ENCODE measurements around the gene GAB2.
A peak's percentile ranks its signal among the peaks of the same experiment; 100 is the strongest.
"Not testable (repeated sequence)": the region's sequence is repeated elsewhere in the genome, so short reads cannot be mapped to it uniquely, and the experiment has no call there.

GAB2 gene

DNA sequence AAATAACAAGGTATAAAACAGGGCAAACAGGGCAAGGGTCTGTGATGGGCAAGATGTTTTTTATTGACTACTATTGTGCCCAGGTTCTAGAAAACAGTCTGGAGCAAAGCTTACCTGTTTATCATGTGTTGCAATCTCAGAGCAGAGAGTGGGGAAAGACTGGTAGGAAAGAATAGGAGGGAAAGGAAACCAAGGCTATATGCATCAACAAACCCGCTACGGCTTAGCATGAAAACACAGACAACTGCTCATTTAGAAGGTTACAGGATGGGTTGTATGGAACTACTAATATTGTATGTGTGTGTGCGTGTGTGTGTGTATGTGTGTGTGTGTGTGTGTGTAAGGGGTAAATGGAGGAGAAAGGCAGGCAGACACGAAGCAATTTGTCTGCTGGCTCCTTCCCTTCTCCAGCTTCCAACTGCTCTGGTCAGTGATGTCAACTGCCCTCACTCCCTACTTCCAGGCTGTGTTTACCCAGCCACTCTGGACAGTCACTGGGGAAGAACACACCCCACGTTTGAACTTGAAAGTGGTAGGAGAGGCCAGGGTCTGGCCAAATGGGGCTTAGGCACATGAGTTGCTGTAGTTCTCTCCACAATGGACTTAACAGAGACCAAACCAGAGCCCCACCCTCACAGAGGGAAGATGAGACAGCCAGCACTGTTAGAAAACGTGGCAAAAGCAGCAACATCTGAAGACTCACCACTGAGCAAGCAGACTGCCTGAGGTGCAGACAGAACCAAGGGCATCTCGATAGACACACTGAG is 47.0 kb downstream of the GAB2 start:
- no peak for DNase-seq (ENCODE audit: low read depth)

DNA sequence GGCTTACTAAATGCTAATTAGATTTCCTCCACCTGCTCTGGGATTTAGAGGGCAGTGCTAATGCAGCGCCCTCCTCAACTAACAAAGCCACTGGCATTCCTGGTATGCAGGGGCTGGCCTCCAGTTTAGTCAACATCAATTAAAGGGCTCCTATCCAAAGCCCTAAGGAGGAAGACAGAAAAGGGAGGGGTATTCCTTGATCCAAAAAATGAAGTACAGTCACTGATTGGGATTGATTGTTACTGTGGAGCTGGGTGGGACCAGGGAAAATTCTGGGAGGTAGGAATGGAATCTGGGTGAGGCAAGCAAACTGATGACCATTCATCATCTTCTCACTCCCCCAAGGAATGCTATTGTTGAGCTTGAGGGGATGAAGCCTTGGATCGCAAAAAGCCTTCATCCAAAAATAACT is 52.2 kb downstream of the GAB2 start:
- peak; percentile 31 for DNase-seq (ENCODE audit: low read depth)

DNA sequence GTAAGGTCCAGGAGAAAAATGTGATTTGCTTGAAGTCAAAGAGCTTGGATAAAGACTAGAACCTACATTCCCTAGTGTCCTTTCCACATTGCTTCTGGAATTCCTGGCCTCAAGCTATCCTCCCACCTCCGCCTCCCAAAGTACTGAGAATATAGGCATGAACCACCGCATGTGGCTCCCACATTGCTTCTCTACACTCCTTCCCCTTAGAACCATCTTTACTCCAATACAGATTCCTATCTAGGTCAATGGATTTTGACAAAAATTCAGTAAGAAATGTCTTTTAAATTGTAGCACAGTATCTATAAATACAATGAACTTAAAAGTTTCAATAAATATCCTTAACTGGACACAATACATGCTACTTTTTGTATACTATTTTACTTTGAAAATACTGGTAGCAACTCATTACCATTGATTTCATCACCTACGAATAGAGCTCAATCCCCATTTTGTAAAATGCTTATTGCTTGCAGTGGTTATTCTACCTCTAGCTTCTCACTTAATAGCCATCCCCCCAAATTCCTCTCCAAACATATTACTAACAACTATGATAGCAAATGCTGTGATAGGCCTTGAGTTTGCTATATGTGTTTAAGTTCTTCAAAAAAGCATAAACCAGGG is 53.4 kb downstream of the GAB2 start:
- DNase-seq (ENCODE audit: low read depth): no peak

DNA sequence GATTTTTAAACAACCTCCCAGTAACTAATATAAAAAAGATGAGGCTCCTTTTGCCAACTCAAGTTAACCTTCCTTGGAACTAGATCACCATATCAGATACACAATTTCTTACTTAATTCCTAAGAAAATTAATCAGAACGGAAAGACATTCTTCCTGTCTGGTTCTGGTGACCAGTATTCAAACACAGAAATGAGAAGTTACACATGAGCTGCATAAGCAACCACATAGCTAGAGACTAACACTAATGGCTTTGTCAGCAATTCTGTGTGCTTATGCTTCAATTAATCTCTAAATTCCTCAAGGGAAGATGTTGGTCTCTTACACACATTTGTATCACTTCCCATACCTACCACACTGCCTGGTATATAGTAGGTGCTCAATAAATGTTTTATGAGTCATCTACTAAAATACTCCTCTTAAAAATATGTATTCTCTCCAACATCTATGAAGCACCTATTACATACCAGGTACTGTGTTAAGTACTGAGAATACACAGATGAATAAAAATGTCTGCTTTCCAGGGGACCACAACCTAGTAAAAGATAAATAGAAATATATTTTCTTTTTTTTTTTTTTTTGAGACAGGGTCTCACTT is 54.5 kb downstream of the GAB2 start:
- no peak for DNase-seq (ENCODE audit: low read depth)

DNA sequence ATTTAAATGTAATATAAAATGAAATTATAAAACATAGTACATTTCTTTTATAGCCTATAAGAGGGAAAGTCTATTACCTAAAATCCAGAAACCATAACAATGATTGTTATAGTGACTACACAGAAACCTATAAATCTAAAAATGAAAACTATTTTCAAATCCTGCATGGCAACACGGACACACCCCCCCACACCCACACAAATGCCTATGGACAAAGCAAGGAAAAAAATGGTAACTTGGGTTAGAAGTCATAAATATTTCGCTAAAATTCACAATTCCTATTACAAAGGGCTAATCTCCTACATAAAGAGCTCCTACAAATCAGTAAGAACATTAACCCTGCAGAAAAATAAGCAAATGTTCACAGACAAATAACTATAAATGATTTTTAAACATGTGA is 56.4 kb downstream of the GAB2 start:
- DNase-seq (ENCODE audit: low read depth): no peak

DNA sequence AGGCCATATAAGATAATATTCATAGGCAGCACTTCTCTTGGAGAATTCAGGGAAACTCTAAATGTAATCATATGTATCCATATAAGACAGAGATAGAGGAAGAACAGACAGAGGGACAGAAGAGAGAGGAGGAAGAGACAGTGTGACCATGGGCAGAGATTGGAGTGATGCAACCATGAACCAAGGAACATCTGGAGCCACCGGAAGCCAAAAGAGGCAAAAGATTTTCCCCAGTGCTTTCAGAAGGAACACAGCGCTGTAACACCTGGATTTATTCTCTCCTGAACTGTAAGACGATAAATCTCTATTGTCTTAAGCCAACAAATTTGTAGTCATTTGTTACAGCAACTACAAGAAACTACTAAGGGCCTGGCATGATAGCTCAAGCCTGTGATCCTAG is 57.7 kb downstream of the GAB2 start:
- no peak for DNase-seq (ENCODE audit: low read depth)

DNA sequence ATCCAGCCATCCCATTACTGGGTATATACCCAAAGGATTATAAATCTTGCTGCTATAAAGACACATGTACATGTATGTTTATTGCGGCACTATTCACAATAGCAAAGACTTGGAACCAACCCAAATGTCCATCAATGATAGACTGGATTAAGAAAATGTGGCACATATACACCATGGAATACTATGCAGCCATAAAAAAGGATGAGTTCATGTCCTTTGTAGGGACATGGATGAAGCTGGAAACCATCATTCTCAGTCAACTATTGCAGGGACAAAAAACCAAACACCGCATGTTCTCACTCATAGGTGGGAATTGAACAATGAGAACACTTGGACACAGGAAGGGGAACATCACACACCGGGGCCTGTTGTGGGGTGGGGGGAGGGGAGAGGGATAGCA is 59.7 kb downstream of the GAB2 start:
- not testable (repeated sequence) for DNase-seq (ENCODE audit: low read depth)

DNA sequence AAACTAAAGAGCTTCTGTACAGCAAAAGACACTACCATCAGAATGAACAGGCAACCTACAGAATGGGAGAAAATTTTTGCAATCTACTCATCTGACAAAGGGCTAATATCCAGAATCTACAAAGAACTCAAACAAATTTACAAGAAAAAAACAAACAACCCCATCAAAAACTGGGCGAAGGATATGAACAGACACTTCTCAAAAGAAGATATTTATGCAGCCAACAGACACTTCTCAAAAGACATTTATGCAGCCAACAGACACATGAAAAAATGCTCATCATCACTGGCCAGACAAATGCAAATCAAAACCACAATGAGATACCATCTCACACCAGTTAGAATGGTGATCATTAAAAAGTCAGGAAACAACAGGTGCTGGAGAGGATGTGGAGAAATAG is 60.2 kb downstream of the GAB2 start:
- not testable (repeated sequence) for DNase-seq (ENCODE audit: low read depth)

DNA sequence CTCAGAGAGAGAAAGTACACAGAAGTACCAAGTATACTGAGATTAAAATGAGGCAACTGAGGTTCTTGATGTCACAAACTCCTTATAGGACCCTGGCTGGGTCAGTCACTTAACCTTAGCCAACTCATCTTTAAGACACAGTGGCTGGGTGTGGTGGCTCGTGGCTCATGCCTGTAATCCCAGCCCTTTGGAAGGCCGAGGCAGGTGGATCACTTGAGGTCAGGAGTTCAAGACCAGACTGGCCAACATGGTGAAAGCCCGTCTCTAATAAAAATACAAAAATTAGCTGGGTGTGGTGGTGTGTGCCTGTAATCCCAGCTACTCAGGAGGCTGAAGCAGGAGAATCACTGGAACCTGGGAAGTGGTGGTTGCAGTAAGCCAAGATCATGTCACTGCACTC is 61.9 kb downstream of the GAB2 start:
- DNase-seq (ENCODE audit: low read depth): not testable (repeated sequence)

DNA sequence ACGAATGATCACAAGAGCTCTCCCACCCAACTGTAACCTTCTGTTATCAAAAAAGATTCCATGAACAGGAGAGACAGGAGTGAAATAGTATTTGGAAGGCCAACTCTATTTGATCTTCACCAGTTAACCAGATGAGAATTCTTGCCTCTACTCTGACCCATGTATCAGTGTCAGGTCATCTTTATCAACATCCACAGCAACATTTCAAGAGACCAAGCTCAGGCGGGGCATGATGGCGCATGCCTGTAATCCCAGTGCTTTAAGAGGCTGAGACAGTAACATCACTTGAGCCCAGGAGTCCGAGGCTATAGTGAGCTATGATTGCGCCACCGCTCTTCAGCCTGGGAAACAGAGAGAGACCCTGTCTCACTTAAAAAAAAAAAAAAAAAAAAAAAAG is 62.3 kb downstream of the GAB2 start:
- DNase-seq (ENCODE audit: low read depth): no peak

DNA sequence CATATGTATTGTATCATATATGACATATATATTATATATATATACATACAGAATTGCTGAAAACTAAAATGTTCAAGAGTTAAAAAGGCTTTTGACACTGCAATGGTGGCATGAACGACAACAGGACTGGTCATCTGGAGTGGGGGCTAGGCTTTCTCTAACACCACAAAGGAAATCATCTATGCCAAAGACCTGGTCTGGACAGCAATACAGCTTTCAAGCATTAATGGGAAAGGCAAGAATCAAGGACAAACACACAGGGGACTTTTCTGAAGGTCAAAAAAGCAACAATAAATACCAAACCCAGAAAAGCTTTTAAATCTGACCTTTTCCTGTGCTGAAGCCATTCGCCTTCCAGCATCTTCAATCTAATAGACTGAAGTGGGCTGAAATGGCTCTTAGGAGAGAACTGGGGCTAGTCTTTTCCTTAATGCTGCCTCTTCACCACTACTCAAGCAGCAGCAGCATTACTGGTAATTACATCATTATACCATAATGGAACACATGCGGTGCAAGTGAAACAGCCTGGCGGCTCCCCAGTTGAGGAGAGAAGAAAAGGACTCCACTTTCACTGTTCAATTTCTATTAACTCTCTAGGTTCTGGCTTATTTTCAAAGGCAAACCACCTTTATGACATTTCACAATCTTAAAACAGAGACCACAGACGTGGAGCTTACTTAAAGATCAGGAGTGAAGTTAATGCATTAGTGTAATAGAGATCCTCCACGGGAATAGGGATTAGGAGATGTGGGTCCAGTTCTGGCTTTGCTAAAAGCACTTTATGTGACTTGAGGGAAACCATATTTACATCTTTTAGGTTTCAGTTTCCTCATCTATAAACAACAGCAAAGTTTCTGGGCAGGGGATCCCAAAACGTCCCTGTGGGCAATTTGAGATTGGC is 63.0 kb downstream of the GAB2 start:
- DNase-seq (ENCODE audit: low read depth): no peak

DNA sequence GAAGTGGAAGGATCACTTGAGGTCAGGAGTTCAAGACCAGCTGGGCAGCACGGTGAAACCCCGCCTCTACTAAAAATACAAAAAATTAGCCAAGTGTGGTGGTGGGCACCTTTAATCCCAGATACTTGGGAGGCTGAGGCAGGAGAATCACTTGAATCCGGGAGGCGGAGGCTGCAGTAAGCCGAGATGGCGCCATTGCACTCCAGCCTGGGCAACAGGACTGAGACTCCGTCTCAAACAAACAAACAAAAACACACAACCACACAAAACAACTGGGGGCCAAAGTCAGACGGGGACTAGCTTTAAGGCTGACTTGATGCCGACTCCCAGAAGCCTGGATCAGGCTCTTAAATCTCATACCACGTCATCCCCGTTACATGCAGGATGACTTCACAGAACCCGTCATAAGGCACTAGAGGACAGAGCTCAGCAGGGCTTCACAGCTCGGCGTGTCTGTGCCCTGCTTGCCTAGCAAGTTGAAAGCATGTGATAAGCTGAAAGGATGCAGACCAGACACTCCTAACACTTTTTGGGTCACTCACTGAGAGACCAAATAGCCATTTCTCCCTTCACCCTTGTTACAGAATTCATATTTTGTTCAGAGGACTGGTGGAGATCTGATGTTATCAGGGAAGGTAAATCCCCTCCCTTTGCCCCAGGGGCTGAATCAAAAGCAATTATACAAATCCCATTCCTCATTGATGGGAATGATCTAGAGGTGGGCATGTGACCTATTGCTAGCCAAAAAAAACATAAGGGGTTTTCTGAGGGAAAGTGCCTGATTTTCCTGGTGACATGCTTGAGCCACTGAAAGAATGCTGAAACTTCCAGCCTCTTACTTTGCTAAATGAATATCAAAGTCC is 65.4 kb downstream of the GAB2 start:
- DNase-seq (ENCODE audit: low read depth): no peak

DNA sequence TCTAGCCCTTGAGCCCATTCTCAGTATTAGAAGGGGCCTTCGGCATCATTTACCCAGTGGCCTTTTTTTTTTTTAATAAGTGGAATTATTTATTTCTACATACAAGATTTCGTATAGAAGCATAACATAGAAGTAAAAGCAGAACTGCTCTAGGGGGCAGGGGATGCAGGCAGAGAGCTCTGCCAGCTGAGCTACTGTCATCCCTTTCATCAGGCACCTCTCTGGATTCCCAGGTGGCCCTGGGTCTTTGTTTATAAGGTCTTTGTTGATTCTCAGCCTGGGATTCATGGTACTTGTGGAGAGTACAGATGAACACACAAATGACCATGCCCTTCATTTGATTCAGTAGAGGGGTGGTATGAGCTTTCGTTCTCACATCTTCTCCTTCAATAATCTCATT is 66.4 kb downstream of the GAB2 start:
- no peak for DNase-seq (ENCODE audit: low read depth)

DNA sequence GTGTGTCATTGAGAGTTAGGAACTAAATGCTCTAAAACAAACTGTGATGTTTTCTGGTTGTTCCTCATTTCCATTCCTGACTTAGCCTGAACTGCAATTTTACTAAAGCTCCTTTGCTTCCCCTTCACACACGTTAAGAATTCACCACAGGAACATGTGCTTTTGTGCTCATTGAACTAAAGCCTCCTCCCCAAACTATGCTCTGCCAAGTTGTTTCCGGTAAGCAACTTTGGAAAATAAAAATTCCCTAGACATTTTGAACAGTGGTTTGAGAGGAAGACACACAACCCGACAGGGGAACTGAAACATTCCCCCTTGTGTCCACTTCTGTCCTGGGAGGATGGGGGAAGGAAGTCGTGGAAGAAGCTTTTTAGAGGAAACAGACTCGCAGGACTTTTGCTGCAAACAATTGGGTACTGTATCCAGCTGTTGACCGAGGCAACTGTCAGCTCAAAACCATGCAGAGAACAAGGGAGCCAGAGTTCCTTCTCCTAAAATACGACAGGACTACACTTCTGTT is 66.9 kb downstream of the GAB2 start:
- no peak for DNase-seq (ENCODE audit: low read depth)

DNA sequence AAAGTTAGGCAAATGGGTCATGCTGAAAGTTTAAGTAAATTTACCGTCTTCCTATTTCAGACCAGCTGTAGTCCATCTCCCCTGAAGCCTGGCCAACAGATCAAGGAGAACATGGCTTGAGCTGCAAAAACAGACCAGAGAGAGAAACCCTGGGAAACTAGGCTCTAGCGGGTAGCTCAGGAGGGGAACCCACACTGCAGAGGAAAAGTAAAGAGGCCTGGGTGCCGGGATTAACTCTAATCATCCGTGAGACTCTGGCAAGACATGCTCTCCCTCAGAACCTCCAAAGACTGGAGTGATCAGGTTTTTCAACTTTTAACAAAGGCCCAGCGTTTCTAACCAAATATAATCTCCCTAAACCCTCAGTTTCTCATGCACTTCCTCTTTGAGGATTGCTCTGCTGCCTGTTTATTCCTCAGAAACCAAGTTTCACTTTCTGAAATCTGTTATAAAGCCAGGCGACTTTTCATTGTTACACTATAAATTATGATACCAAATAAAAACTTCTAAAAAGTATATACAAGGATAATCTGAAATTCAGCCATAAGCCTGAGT is 67.5 kb downstream of the GAB2 start:
- no peak for DNase-seq (ENCODE audit: low read depth)

DNA sequence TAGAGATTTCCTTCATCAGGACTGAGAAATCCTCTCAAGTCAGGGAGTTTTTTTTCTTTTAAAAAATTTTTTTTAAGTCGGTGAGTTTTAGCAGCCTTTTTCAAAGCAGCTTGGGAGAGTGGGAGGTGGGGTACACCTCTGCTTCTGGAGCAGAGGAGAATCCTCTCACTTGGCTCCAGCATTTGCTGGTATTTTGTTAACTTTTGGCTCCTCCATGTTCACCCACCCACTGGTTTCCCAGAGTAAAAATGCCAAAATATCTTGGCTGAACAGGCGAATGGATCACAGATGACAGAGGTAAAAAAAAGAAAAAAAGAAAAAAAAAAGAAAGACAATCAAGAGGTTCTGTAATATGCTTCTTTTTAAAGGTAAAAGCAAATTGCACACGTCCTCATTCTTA is 68.0 kb downstream of the GAB2 start:
- DNase-seq (ENCODE audit: low read depth): no peak

DNA sequence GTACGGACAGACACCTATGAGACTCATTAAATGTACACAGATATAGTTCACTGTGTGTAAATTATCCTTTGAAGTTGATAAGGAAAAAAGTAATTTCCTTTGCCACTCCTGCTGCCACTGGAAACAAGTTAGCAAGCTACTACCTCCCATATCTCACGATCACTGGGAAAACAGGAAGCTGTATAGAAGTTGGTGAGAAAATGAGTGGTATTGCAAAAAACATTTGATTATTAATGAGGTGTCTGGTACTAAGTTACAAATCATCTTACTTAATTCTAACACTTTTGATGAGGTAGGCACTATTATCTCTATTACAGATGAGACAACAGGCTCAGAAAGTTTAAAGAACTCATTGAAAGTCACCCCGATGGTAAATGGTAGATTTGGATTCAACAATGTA is 68.5 kb downstream of the GAB2 start:
- no peak for DNase-seq (ENCODE audit: low read depth)

DNA sequence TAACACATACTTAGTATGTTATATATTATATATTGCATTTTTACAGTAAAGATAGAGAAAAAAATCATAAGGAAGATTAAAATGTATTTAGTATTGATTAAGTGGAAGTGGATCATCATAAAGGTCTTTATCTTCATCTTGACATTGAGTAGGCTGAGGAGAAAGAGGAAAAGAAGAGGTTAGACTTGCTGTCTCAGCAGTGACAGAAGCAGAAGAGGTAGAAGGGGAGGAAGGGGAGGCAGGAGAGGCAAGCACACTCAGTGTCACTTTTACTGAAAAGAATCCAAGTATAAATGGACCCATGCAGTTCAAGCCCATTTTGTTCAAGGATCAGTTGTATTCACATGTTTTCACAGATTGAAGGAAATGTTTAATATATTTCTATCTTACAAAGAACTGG is 69.7 kb downstream of the GAB2 start:
- no peak for DNase-seq (ENCODE audit: low read depth)

DNA sequence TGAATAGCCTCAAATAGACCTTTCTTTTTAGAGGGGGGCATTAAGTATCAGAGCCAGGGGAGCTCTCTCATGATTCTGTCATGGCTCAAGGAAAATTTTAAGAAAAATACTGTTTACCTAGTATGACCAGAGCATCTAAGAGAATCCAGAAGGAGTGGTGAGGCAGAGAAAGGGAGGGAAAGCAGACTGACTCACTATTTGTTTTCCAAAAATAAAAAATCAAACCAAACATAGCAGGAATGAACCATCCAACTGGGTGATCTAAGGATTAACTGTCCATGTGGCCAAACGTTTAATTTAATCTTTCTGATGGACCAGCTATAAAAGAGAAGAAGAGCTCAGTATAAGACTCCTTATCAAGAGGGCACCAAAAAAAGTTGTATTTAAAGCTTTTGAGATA is 70.8 kb downstream of the GAB2 start:
- no peak for DNase-seq (ENCODE audit: low read depth)

DNA sequence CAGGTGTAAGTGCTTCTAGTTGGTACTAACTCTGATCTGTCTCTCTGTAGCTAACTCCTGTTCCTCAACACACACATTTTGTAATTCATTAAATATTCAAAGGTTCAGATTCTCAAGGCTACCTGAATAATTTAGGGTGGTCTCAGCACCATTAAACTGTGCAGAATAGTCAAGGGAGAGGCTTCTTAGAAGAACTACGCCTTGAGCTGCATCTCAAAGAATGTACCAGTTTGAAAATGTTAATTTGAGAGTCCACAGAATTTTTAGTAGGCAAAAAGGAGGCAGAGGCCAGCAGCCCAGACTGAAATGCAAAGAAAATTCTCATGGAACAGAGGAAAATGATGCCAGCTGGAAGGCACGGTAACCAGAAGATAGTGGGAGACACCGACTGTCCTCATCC is 72.2 kb downstream of the GAB2 start:
- DNase-seq (ENCODE audit: low read depth): no peak

DNA sequence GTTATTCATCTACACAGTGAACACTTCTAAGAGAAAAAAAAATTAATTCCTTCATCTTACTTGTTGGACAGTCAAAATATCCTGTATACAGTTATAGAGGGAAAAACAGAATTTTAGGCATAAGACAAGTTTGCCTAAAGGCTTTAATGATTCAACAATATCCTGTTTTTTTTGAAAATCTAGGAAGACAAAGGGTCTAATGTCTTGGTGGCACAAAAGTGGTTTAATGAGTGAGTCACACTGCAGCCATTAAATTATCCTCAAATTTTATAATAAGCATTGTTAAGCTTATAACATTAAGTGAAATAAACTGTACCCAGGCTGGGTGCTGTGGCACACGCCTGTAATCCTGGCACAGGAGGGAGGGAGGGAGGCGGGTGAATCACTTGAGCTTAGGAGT is 72.9 kb downstream of the GAB2 start:
- DNase-seq (ENCODE audit: low read depth): no peak

Data from GM04503 (cell line).